Cortex of kidney (tissue), 1 donor: Measurements from ENCODE around the gene SGF29.
"Not testable (repeated sequence)": the region's sequence is repeated elsewhere in the genome, so short reads cannot be mapped to it uniquely, and the experiment has no call there.

Source experiments
- DNase-seq: peaks from one replicate; lab custom pipeline; 2025; lab: John Stamatoyannopoulos, UW

Gene SGF29

DNA sequence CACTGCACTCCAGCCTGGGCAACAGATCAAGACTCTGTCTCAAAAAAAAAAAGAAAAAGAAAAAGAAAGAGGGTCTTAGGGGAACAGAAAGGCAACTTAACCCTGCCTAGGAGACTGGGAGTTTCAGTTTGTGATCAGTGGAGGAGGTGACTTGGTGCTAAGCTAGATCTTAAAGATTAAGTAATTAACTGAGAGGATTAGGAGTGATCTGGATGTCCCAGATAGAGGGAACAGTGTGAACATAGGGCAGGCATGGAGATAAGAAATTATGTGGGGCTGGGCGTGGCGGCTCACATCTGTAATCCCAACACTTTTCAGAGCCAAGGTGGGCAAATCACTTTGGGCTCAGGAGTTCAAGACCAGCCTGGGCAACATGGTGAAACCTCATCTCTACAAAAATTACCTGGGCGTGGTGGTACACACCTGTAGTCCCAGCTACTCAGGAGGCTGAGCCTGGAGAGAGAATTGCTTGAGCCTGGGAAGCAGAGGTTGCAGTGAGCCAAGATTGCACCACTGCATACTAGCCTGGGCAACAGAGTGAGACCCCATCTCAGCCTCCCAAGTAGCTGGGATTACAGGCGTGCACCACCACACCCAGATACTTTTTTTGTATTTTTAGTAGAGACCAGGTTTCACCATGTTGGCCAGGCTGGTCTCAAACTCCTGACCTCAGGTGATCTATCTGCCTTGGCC lies 12.7 kb downstream of the SGF29 start:
- not testable (repeated sequence) for DNase-seq

DNA sequence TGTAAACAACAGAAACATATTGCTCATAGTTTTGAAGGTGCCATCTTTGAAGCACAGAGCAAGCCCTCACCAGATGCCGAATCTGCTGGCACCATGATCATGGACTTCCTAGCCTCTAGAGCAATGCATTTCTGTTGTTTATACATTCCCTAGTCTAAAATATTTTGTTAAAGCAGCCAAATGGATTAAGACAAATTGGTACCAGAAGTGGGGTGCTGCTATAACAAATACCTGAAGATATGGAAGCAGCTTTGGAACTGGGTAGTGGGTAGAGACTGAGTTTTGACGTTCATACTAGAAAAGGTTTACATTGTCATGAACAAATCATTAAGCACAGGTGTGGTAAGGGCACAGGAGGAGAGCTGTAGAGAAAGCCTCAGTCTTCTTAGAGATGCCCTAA lies 13.6 kb downstream of the SGF29 start:
- DNase-seq, result no peak

DNA sequence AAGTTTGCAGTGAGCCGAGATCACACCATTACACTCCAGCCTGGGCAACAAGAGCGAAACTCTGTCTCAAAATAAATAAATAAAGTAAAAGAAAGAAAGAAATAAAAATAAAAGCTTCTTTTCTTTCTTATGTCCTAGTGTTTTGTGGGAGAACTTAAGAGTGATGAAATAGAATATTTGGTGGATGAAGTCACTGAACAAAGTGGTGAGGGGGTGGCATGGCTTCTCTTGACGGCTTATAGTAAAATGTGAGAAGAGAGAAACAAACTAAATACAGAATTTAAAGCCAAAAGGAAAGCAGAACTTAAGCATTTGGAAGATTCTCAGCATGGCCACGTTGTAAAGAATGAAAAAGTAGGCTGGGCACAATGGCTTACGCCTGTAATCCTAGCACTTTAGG lies 15.3 kb downstream of the SGF29 start:
- DNase-seq, result no peak

DNA sequence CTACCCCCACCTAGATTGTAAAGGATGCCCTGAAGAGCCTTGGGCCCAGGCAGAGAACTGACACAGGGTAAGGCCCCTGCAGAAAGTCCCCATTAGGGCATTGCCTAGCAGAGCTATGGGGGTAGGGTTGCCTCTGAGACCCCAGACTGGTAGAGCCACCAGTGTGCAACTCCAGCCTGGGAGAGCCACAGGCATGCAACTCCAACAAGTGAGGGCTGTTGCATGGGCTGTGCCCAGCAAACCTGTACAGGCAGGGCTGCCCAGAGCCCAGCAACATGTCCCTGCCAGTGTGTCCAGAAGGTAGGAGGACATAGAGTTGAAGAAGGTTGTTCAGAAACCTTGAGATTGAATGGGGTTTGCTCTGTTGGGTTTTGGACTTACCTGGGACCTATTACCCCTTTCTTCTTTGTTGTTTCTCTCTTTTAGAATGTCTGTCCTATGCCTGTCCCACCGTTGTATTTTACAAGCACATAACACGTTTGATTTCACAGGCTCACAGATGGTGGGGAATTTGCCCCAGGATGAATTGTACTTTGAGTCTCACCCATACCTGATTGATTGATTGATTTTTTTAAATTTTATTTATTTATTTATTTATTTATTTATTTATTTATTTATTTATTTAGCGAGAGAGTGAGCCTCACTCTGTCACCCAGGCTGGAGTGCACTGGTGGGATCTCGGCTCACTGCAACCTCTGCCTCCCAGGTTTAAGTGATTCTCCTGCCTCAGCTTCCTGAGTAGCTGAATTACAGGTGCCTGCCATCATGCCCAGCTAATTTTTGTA lies 16.4 kb downstream of the SGF29 start:
- no peak for DNase-seq

DNA sequence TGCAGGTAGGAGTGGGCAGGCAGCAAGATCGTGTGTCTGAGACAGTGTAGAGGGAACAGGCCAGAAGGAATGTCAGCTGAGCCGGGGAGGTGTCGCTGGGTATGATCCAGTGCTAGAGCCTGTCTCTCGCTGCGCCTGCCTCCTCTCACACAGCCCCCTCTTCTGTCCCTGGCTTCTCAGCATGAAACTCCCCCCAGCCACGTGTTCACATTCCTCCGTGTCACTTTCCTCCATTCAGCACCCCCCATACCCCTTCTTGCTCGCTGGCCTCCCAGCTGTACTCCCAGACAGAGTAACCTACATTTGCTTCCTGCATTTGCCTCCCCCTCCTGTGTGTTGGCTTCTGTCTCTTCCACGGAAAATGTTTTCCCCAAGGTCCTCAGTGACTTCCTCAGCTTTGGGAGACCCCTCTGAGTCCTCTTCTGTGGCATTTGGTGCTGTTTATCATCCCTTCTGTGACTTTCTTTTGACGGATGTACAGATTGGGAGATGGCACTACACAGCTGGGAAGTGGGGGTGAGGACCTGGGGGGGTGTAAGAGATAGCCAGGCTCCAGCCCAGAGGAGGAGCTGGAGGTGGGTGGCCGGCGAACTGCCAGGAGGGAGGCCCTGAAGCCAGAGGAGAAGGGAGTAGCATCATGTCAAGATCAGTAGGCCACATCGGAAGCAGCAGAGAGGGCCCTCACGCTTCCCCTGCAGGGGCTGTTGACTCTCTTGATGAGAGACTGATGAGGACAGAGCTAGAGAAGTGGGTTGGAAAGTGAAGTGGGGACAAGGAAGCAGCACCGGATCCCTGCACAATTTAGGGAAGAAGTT lies 19.2 kb downstream of the SGF29 start:
- no peak for DNase-seq

DNA sequence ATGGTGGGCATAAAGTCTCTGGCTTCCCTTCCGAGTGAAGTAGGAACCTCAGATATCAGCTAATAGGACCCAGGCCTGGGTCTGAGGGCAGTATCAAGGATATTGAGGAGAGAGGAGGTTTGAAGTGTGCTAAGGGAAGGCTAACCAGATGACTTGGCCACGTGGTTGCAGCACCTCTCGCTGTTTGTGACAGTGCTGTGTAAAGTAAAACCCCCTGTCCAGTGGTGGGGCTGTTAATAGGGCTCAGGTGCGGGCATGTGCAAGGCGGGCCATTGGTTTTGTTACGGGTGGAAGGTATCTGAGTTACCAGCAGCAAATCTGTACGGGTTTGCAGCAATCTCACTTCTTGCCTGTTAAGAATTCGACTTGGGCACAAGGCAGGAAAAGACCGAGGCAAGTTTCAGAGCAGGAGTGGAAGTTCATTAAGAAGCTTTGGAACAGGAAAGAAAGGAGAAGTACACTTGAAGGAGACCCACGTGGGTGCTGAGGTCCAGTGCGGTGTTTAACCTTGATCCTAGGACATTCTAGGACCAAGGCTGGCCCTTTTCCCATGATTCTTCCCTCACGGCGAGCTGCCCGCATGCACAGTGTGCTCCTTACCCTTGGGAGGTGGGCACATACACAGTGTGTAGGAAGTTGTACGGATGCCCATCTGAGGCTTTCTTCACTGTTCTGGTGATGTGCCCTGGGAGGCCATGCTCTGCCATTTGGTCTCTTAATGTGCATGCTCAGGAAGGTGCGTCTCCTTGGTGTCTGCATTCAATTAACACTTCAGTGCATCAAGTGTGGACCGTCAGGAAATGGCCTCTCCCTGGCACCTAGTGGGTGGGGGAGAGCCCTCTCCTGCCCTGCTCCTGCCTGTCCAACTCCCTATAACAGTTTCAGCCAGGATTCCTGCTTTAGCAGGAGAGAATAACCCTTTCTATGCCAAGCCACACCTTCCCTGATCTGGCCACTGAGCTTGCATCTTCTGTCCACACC lies 20.3 kb downstream of the SGF29 start:
- no peak for DNase-seq

DNA sequence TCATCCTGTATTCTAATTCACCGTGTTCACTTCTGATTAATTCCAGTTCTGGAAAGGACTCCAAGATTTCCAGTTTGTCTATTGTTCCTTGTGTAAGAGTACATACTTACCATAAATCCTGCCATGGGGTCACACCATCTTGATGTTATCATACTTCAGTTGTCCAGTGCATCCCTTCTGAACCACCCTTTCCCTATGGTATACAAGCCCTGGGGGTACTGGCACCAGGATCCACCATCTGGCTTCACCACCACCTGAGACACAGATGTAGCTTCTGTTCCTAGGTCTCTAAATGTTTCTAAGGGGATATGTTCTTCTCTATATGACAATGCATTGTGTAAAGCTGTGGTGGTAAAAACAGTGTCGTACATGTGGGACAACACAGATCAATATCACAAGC lies 21.2 kb downstream of the SGF29 start:
- DNase-seq, result no peak

DNA sequence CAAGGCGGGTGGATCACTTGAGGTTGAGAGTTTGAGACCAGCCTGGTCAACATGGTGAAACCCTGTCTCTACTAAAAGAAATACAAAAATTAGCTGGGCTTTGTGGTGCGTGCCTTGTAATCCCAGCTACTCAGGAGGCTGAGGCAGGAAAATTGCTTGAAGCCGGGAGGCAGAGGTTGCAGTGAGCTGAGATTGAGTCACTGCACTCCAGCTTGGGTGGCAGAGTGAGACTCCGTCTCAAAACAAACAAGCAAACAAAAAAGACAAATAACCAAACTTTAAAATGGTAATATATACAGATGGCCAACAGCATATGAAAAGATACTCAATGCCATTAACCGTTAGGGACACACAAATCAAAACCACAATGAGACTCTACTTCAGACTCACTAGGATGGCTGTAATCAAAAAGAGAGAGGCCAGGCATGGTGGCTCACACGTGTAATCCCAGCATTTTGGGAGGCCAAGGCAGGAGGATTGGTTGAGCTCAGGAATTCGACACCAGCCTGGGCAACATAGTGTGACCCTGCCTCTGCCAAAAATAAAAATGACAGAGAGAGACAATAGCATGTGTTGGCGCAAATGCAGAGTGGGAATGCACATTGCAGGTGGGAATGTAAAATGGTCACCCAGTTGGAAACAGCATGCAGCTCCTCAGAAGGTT lies 21.9 kb downstream of the SGF29 start:
- DNase-seq, result no peak

DNA sequence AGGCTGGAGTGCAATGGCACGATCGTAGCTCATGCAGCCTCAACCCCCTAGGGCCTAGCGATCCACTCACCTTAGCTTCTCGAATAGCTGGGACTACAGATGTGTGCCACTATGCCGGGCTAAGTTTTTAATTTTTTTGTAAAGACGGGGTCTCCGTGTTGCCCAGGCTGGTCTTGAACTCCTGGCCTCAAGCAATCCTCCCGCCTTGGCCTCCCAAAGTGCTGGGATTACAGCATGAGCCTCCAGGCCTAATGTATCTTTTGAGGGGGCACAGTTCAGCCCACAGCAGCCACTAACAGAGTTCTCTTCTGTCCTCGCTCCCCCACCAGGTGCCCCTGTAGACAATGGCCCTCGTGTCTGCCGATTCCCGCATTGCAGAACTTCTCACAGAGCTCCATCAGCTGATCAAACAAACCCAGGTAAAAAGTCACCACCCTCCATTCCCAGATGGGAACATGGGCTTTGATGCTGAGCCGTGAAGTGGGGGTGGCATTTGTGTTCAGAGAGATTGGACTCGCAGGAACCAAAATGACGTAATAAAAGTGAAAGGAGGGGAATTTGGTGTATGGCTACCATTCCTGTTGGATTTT lies 27.1 kb downstream of the SGF29 start:
- DNase-seq, result no peak

DNA sequence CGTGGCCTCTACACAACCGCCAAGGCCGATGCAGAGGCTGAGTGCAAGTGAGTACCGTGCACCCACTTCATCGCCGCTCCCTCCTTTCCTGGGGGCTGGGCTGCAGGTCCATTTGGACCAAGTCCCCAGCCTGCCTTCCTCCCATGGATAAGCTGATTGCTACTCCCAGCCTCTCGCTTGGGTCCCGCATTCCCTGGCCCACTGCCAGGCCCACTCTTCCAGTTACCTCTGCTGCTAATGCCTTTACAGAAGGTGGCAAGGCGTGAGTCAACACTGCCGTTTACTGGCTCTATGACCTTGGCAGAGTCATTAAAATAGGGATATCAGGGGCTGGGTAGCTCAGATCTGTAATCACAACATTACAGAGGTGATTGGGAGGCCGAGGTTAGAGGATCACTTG lies 32.0 kb downstream of the SGF29 start:
- no peak for DNase-seq

DNA sequence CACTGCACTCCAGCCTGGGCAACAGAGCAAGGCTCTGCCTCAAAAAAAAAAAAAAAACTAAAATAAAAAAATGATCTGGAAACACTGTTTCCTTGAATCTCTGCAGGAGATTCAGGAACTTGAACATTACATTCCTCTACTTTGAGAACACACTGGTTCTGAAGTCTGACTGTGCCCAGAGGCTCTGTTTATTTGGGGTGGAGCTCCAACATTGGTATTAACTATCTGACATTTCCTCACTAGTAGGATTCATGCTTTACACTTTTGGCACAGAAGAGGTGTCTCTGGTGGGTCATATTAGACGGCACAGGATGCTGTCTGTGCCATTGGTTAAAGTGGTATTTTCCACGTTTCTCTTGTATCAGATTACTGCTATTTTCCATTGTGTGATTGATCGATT lies 32.7 kb downstream of the SGF29 start:
- no peak for DNase-seq

DNA sequence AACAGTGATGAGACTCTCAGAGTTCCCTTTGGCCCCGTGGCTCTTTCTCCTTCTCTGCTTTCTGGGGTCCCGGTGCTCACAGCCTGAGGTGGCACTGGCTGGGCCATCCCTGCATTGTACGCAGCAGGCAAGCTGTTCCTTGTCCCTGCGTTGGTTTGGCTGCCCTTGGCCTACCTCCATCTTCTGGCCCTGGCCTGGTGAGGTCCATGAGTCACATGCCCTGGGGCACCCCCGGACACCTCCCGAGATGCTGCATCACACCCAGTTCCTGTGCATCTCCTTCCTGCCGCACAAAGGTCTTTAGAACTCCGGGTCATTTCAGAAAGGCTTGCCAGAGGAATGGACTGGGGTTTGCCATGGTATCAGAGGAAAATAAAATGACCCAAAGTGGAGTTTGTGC lies 33.7 kb downstream of the SGF29 start:
- DNase-seq, result no peak

DNA sequence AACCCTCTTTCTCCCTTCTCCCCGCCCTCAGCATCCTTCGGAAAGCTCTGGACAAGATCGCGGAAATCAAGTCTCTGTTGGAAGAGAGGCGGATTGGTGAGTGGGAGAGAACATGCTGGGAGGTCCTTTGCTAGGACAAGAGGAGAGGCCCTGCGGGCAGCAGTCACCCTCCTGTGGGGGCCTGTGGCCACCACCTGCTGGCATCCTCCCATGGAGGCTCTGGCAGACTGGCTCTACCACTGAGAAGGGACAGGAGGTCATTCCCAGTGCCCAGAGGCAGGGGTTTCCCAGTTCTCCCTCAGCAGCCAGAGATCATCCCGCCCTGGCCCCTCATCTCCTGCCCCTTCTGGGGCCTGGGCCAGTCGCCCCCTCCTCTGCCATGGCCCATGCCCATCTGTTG lies 35.3 kb downstream of the SGF29 start:
- no peak for DNase-seq

DNA sequence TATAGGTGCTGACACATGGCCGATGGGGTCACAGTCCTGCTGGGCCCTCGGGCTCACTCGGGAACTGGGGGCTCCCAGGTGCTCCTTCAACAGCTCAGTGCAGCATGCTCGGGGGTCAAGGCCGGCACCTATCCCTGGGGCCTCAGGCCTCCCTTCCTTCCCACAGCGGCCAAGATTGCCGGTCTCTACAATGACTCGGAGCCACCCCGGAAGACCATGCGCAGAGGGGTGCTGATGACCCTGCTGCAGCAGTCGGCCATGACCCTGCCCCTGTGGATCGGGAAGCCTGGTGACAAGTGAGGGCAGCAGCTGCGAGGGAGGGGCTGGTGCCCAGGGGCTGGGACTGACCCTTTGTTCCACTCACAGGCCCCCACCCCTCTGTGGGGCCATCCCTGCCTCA lies 36.2 kb downstream of the SGF29 start:
- no peak for DNase-seq

DNA sequence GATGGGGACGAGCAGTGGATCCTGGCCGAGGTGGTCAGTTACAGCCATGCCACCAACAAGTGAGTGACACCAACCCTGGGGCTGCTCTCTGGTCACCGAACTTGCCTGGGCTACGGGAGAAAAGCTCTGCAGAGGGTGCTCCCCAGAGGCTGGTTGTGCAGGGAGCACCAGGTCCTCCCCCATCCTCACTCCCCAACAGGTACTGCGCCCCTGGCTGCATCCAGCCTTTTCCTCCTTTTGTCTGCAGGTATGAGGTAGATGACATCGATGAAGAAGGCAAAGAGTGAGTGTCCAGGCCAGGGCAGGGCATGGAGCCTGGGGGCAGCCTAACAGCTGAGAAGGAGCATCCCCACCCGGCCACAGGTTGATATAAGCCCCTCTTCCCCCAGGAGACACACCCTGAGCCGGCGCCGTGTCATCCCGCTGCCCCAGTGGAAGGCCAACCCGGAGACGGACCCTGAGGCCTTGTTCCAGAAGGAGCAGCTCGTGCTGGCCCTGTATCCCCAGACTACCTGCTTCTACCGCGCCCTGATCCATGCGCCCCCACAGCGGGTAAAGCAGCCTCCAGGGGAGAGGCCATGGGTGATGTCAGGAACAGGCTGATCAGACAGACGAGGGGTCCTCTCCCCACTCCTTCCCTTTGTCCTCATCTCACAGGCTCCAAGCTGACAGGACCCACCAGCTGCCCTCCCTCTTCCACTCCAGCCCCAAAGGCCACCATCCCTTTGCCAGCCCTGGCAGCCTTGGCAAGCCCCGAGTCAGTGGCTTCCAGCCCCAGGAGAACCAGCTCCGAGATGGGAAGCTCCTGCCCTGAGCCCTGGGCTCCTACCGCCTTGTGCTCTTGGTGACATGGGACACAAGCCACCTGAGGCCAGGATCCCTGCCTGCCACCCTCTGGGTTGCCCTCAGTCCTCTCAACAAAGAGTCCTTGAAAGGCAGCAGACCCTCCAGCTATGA lies 36.9 kb downstream of the SGF29 start:
- no peak for DNase-seq

DNA sequence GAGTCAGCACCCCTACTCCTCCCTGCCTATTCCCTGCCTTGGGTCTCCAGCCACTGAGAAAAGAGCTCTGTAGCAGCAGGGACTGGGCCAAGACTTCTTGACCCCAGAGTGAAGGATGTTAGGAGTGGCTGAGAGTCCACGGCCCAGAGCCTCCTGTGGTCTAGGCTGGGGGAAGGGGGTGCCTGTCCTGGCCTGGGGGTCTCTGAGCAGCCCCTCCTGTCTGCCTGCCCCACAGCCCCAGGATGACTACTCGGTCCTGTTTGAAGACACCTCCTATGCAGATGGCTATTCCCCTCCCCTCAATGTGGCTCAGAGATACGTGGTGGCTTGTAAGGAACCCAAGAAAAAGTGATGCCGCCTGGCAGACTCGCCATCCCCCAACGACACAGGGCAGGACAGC lies 37.6 kb downstream of the SGF29 start:
- DNase-seq, result no peak

DNA sequence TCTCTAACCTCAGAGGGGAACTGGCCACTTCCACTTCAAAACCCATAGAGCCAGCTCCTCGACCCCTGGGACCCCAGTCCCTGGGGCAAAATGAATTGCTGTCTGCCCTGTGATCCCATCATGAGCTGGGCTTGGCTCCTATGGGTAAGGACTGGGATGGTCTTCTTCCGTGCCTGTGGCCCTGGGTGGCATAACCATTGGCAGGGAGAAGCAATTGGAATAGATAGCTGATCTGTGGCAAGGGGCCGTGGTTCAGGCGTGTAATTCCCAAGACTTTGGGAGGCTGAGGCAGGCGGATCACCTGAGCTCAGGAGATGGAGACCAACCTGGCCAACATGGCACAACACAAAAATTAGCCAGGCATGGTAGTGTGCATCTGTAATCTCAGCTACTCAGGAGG lies 38.8 kb downstream of the SGF29 start:
- no peak for DNase-seq

DNA sequence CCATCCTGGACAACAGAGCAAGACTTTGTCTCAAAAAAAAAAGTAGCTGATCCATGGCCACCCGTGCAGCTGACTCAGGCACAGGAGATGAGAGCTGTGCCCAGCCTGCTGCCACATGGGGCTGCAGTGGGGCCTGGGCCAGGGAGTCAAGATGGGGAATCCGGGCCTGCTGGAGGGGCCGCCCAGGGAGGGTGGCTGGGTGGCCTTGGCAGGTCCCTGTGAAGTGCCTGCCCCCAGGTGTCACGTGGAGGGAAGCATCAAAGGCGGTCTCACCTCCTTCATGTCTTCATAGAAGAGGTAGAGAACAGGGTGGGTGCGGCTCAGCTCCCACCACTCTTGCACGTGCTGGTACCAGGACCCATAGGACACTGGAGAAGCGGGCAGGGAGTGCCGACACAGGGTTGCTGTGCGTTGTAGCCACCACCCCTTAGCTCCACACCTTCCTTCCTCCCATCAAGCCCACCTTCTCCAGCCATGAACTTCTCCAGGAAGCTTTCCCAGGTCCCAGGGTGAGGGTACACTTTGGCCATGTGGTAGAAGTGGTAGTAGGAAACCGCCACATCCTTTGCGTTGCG lies 39.3 kb downstream of the SGF29 start:
- no peak for DNase-seq

DNA sequence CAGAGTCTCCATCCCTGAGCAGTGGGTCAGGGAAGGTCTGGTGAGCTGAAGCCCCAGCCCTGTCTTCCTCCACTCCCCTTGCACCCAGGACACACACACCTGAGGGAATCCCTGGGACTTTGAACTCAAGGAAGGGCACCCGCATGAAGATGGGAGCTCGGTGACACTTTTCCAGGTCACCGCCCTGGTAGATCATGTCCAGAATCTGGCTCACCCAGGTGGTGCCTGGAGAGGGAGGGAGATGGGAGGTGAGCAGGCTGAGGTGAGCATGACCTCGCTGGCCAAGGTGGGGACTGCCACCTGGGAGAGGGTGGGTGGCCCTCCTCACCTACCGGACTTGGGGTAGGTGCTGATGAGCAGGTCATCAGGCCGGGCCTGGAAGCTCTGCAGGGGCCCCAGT lies 41.7 kb downstream of the SGF29 start:
- not testable (repeated sequence) for DNase-seq
